ENCODE measurements around the gene NTN5. TPM values are rescaled to one million over a fixed set of nuclear protein-coding genes. Genes with fewer than 3 reads are reported as not detected.

NTN5 gene
- total RNA-seq, 1 donor from 2014 or later: 0.54 TPM

DNA sequence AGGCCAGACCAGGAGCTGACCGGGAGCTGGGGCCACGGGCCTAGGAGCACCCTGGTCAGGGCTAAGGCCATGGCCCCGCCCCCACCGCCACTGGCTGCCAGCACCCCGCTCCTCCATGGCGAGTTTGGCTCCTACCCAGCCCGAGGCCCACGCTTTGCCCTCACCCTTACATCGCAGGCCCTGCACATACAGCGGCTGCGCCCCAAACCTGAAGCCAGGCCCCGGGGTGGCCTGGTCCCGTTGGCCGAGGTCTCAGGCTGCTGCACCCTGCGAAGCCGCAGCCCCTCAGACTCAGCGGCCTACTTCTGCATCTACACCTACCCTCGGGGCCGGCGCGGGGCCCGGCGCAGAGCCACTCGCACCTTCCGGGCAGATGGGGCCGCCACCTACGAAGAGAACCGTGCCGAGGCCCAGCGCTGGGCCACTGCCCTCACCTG, 46.9 kb downstream of the NTN5 start:
- peaks cover 27% of the 10 kb centered on the region for H3K36me3 Mint-ChIP-seq (ENCODE audit: low read depth)
- H3K4me3 Mint-ChIP-seq: no peak overlapping the region
- DNase-seq (ENCODE audit: low spot score): no peak
- intact Hi-C loops (cut with micrococcal nuclease): loop anchor here (2.0 kb wide), 1 partner anchor 35 kb away; no protein-coding TSS in a partner anchor
- H3K9me3 Mint-ChIP-seq: no peaks in the 10 kb centered on the region
- H3K27ac Mint-ChIP-seq: no peak overlapping the region
- H3K4me1 Mint-ChIP-seq (ENCODE audit: low read depth): peaks cover 28% of the 10 kb centered on the region
- no peaks in the 10 kb centered on the region for H3K27me3 Mint-ChIP-seq (ENCODE audit: insufficient read depth)

GRCh38 chr19:48624791-48625723, 47.8 kb downstream of the NTN5 start:
- Mint-ChIP-seq H3K9me3 (no peaks in the 10 kb centered on the region), H3K27me3 (ENCODE audit: insufficient read depth) (no peaks in the 10 kb centered on the region), H3K4me1 (ENCODE audit: low read depth) (peaks cover 32% of the 10 kb centered on the region), H3K4me3 (peak overlapping the region; percentile 83), H3K36me3 (ENCODE audit: low read depth) (peaks cover 25% of the 10 kb centered on the region), H3K27ac (peak overlapping the region; percentile 94)
- intact Hi-C loops (cut with micrococcal nuclease): loop anchor here (1.0 to 5.0 kb wide), 3 partner anchors 9 to 1017 kb away; partner anchors contain the start of genes RRAS and SCAF1
- DNase-seq (ENCODE audit: low spot score): no peak

DNA sequence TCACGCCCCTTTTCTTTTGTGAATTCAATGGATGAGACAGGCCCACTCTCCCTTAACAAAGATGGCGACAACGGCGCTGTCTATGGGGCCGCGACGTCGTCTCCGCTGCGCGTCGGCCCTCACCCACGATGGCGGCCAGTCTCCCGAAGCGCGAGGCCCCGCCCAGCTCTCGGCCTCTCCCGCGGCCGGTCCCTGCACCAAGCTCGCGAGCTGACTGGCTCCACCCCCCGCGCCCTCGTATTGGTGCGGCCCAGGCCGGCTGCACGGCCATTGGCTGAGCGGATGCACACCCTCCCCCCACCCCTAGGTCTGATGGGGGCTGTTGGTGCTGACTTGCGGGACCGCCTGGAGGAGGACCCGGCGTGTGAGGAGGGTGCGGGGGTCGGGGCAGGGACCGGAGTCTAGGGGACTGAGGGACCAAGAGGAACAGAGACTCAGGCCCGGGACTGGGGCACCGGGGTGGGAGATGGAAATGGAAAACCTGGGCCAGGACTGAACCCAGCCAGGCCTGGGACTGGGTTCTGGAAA, 48.7 kb downstream of the NTN5 start:
- peak; percentile 97 for DNase-seq (ENCODE audit: low spot score)
- Mint-ChIP-seq H3K27me3 (ENCODE audit: insufficient read depth) (no peaks in the 10 kb centered on the region), H3K4me1 (ENCODE audit: low read depth) (peaks cover 39% of the 10 kb centered on the region)

DNA sequence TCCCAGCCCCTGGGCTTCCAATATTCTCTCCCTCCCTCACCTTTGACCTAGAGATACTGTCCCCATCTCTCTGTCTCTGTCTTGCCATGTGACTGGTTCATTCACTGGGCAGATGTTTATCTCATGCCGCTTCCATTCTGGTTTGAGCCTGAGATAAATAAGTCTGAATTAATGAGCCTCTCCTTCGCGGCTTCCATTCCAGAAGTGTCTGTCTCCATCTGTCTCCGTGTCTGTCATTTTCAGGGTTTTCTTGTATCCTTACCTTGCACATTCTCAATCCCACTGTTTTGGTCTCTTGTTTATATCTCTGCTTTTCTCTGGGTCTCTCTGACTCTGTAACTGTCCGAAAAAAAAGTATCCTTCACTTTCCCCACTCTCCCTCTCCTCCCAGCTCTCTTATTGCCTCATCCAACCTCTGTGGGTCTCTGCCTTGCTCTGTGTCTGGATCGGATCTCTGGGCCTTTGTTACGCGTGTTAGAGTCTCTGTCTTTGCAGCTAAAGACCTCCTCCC, 49.2 kb downstream of the NTN5 start:
- no peak for DNase-seq (ENCODE audit: low spot score)
- Mint-ChIP-seq H3K36me3 (ENCODE audit: low read depth) (peaks cover 30% of the 10 kb centered on the region), H3K27ac (peak overlapping the region; percentile 94), H3K9me3 (no peaks in the 10 kb centered on the region), H3K4me3 (peak overlapping the region; percentile 83), H3K27me3 (ENCODE audit: insufficient read depth) (no peaks in the 10 kb centered on the region), H3K4me1 (ENCODE audit: low read depth) (peaks cover 41% of the 10 kb centered on the region)
- intact Hi-C loops (cut with micrococcal nuclease): loop anchor here (1.0 to 5.0 kb wide), 3 partner anchors 11 to 1019 kb away; partner anchors contain the start of genes RRAS and SCAF1

More for the DNA sequence above, 48.7 kb downstream of the NTN5 start:
- Mint-ChIP-seq H3K36me3 (ENCODE audit: low read depth) (peaks cover 27% of the 10 kb centered on the region), H3K27ac (peak overlapping the region; percentile 94), H3K4me3 (peak overlapping the region; percentile 83), H3K9me3 (no peaks in the 10 kb centered on the region)
- intact Hi-C loops (cut with micrococcal nuclease): loop anchor here (1.0 to 5.0 kb wide), 3 partner anchors 10 to 1018 kb away; partner anchors contain the start of genes RRAS and SCAF1

DNA sequence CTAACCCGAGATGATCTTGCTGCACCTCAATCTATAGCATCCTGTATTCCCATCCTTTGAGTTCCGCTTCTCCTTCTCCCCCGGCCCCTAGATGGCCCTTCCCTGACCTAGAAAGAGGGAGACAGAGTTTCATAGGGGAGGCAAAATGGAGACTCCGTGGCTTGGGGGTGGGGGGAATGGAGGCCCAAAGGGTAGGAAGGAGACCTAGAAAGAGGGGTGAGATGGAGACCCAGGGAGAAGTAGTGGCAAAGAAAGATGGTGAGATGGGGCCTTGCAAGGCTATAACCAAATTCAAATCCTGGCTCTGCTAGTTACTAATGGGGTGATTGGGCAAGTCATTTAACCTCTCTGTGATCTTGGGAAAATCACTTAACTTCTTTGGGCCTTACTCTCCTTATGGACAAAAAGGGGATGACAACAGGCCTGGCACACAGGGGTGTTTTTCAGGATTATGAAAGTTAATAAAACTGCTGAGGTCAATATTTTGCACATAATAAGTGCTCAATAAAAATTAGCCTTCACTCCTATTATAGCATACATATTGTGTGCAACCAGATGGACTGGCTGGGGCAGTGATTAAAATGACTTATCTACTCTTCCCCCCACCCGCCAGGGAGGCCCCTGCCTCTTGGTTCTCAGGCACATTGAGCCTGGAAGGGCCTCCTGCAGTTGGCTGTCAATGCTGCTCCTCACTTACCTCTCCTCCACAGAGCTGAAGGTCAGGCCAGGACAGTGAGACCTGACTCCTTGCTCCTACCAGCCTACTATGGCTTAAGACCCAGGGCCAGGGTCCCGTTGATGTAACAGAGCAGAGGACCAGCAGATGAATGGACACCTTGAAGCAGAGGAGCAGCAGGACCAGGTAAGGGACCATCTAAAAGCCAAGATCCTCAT, 52.9 kb downstream of the NTN5 start:
- Mint-ChIP-seq H3K36me3 (ENCODE audit: low read depth) (peaks cover 59% of the 10 kb centered on the region), H3K27ac (peak overlapping the region; percentile 100), H3K4me1 (ENCODE audit: low read depth) (peaks cover 51% of the 10 kb centered on the region), H3K27me3 (ENCODE audit: insufficient read depth) (no peaks in the 10 kb centered on the region), H3K9me3 (no peaks in the 10 kb centered on the region), H3K4me3 (peak overlapping the region; percentile 99)
- intact Hi-C loops (cut with micrococcal nuclease): loop anchor here (1.0 to 5.0 kb wide), 7 partner anchors 17 to 1022 kb away; partner anchors contain the start of genes CYTH2, DBP, GRWD1 and RRAS
- no peak for DNase-seq (ENCODE audit: low spot score)

- Mint-ChIP-seq H3K9me3 (no peaks in the 10 kb centered on the region), H3K4me3 (peak within 1 kb of the TSS; percentile 99), H3K27me3 (ENCODE audit: insufficient read depth) (no peaks in the 10 kb centered on the region), H3K36me3 (ENCODE audit: low read depth) (peaks cover 59% of the 10 kb centered on the region), H3K27ac (peak within 1 kb of the TSS; percentile 100), H3K4me1 (ENCODE audit: low read depth) (peaks cover 50% of the 10 kb centered on the region)
- intact Hi-C loops (cut with micrococcal nuclease): loop anchor here (1.0 kb wide), 6 partner anchors 18 to 256 kb away; partner anchors contain the start of genes CYTH2, DBP, GRWD1 and TMEM143
- DNase-seq (ENCODE audit: low spot score): peak; percentile 94
Observed at GRCh38 chr19:48618916-48619691, 53.7 kb downstream of the NTN5 start, which contains the start of the genes RPL18 and SPHK2. TSS of gene RPL18 (minus strand) at chr19:48619178. CDS start at chr19:48619143, 35 bp downstream. TSS of gene SPHK2 (plus strand) at chr19:48619506. CDS start at chr19:48620515, 1,009 bp downstream.

DNA sequence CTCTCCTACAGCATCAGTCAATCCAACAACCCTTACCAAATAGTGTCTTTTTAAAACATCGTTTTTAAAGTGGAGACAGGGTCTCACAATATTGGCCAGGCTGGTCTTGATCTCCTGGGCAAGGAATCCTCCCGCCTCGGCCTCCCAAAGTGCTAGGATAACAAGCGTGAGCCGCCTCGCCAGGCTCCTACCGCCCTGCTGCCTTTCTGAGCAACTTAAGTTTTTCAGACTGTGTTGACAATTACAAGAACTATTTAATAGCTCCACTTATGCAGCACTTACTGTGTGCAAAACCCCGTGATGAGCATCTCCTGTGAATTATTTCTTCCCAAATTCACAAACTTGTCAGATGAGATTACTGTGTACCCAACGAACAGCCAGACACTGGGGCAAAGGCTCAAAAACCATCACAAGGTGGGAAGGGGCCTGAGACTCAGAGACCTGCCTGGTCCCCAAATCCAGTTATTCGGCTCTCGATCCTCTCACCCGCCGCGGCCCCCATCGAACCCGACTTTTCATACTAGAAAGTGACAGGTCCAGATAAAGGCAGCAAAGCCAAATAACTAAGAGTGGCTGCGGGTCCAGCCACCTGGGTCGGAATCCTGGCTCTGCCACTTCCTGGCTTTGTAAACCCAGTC, 54.4 kb downstream of the NTN5 start:
- H3K4me1 Mint-ChIP-seq (ENCODE audit: low read depth): peaks cover 43% of the 10 kb centered on the region

DNA sequence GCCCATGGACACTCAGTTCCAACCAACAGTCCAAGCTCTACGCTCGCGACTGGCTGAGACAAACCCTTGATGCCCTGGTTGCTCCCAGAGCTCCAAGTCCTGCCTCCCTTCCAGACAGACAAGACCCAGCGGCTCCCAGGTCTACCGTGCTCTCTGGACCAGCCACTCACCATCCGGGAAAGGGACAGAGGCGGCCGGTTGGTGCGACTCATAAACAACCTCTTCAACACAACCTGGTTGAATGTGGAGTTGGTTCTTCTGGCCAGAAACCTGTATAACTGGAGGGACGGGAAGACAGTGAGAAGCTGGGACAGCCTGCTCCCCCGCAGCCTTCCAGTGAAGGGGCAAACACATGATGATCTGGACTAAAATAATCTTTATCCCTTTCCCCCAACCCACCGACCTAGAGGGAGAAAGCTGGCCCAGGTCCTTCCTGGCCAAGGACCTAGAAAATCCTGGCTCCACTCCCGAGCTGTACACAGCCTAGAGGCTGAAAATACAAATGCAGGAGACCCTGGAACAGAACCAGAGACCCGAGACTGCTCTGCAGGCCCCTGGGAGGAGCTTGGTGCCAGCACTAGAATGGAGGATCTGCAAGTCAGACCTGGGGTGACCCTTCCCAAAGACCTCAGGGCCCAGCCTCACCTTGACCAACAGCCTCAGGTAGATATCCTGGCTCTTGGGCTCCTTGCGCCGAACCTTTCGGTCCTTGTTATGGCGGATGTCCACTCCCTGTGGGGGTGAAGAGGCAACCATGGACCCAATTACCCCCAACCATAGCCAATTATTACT, 55.5 kb downstream of the NTN5 start:
- H3K27me3 Mint-ChIP-seq (ENCODE audit: insufficient read depth): no peaks in the 10 kb centered on the region
- peaks cover 37% of the 10 kb centered on the region for H3K4me1 Mint-ChIP-seq (ENCODE audit: low read depth)
- H3K27ac Mint-ChIP-seq: peak overlapping the region; percentile 100
- H3K36me3 Mint-ChIP-seq (ENCODE audit: low read depth): peaks cover 51% of the 10 kb centered on the region
- no peaks in the 10 kb centered on the region for H3K9me3 Mint-ChIP-seq
- intact Hi-C loops (cut with micrococcal nuclease): no loop called here
- peak overlapping the region; percentile 99 for H3K4me3 Mint-ChIP-seq
- DNase-seq (ENCODE audit: low spot score): no peak

More for the DNA sequence above, 54.4 kb downstream of the NTN5 start:
- Mint-ChIP-seq H3K27me3 (ENCODE audit: insufficient read depth) (no peaks in the 10 kb centered on the region), H3K4me3 (peak overlapping the region; percentile 99), H3K36me3 (ENCODE audit: low read depth) (peaks cover 56% of the 10 kb centered on the region), H3K27ac (peak overlapping the region; percentile 100), H3K9me3 (no peaks in the 10 kb centered on the region)
- no peak for DNase-seq (ENCODE audit: low spot score)
- intact Hi-C loops (cut with micrococcal nuclease): no loop called here

DNA sequence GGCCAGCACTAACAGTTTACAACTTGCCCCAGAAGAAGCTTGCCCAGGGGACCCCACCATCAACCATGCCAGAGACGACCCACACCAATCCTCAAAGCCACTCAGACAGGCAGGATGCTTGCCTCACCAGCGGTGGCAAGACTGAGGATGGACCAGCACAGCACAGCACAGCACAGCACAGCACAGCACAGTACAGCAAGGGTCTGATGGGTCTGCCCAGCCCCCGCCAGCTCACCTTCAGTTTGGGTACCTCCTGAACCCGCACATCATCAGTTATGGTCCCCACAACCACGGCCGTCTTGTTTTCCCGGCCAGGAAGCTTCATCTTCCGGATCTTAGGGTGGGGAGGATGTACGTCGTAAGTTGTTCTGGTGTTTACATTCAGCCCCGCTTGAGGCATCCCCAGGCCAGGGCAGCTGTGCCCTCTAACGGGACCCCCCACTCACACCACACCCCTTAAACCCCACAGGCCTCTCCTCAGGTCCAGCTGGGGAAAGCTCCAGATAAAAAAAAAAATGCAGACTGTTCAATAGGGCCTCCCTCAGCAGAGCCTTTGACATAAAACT, 56.2 kb downstream of the NTN5 start:
- peaks cover 35% of the 10 kb centered on the region for H3K4me1 Mint-ChIP-seq (ENCODE audit: low read depth)
- peak overlapping the region; percentile 100 for H3K27ac Mint-ChIP-seq
- intact Hi-C loops (cut with micrococcal nuclease): no loop called here
- DNase-seq (ENCODE audit: low spot score): no peak
- H3K27me3 Mint-ChIP-seq (ENCODE audit: insufficient read depth): no peaks in the 10 kb centered on the region
- peak overlapping the region; percentile 99 for H3K4me3 Mint-ChIP-seq
- H3K36me3 Mint-ChIP-seq (ENCODE audit: low read depth): peaks cover 47% of the 10 kb centered on the region
- no peaks in the 10 kb centered on the region for H3K9me3 Mint-ChIP-seq

GRCh38 chr19:48616041-48616436, 56.8 kb downstream of the NTN5 start:
- DNase-seq (ENCODE audit: low spot score): no peak
- Mint-ChIP-seq H3K4me1 (ENCODE audit: low read depth) (peaks cover 35% of the 10 kb centered on the region), H3K27me3 (ENCODE audit: insufficient read depth) (no peaks in the 10 kb centered on the region), H3K36me3 (ENCODE audit: low read depth) (peaks cover 44% of the 10 kb centered on the region), H3K4me3 (peak overlapping the region; percentile 99), H3K9me3 (no peaks in the 10 kb centered on the region), H3K27ac (peak overlapping the region; percentile 55)
- intact Hi-C loops (cut with micrococcal nuclease): no loop called here

Data from activated T-helper 1 cell treated with anti-CD3 and anti-CD28 coated beads, Interleukin-12 subunit alpha, Interleukin-12 subunit beta, Interleukin-2, Interleukin-4 antibody, amounts not matched to agents 30 ng/mL and 10 ng/mL and 1 ng/mL, durations not matched to agents 14 hours and 24 hours and 36 hours (primary cell).